GM23338 (cell line): Measurements from ENCODE around the gene FOXA2.

ENCODE experiments used
- EZH2 ChIP-seq: fragments of 200-600 bp; sonication (generic); IDR thresholded peaks from one replicate; pipeline ENCODE4 v1.8.0; 2017; ENCODE audit warnings: antibody characterized with exemption, mild to moderate bottlenecking, low read depth; ENCODE audit not compliant: unreplicated experiment
- EZH2phosphoT487 ChIP-seq: fragments of 200-600 bp; sonication (generic); IDR thresholded peaks from one replicate; pipeline ENCODE4 v1.8.1; 2018; ENCODE audit warnings: antibody characterized with exemption; ENCODE audit not compliant: unreplicated experiment
- POLR2AphosphoS5 ChIP-seq: IDR thresholded peaks from 2 replicates; pipeline ENCODE4 v1.6.1; 2016; ENCODE audit warnings: antibody characterized with exemption, low read depth
- ZNF114 ChIP-seq: fragments of 250-450 bp; sonication (Bioruptor Pico); IDR thresholded peaks from 2 replicates; pipeline ENCODE4 v1.5.0; 2020; ENCODE audit warnings: mild to moderate bottlenecking, moderate library complexity
- TF ChIP-seq, protein P1 (sequence below), 2 experiments: fragments of 200-600 bp in 1 of 2; sonication (generic) in 1 of 2; conservative IDR thresholded peaks; 2 replicates each; pipeline versions ENCODE4 v1.5.1 to v1.6.1; 2016 to 2017; ENCODE audit warnings: antibody characterized with exemption in 2 of 2, low read depth in 2 of 2, mild to moderate bottlenecking in 2 of 2, moderate library complexity in 1 of 2
- TF ChIP-seq, protein P2 (sequence below): IDR thresholded peaks from one replicate; pipeline ENCODE4 v1.6.1; 2018; ENCODE audit warnings: antibody characterized with exemption; ENCODE audit not compliant: unreplicated experiment

DNA sequence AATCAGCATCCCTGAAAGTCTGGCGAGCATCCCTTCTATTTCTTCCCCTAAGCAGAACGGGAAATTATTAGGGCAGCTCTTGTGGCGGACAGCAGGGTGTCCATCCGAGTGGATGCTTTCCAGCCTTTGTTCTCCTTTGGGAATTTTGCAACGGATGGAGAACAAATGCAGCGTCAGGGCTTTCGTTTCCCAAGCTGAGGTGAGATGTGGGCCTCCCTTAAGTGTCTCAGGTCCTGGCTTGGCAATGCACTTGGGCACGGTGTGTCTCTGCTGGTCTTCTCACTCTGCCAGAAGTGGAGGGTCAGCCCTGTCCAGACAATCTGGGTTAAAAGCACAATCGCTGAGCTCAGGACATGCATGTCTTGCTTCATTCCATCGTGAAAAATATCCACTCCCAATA is 43.5 kb downstream of the FOXA2 start:
- TF ChIP-seq EZH2phosphoT487 (no peak), POLR2AphosphoS5 (no peak), EZH2 (no peak), ZNF114 (no peak)
- TF ChIP-seq, protein P1, sequence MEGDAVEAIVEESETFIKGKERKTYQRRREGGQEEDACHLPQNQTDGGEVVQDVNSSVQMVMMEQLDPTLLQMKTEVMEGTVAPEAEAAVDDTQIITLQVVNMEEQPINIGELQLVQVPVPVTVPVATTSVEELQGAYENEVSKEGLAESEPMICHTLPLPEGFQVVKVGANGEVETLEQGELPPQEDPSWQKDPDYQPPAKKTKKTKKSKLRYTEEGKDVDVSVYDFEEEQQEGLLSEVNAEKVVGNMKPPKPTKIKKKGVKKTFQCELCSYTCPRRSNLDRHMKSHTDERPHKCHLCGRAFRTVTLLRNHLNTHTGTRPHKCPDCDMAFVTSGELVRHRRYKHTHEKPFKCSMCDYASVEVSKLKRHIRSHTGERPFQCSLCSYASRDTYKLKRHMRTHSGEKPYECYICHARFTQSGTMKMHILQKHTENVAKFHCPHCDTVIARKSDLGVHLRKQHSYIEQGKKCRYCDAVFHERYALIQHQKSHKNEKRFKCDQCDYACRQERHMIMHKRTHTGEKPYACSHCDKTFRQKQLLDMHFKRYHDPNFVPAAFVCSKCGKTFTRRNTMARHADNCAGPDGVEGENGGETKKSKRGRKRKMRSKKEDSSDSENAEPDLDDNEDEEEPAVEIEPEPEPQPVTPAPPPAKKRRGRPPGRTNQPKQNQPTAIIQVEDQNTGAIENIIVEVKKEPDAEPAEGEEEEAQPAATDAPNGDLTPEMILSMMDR (conservative IDR thresholded peaks at IDR 0.05; ENCODE audit: low read depth in 2 of 2) = no peak
- TF ChIP-seq, protein P2, sequence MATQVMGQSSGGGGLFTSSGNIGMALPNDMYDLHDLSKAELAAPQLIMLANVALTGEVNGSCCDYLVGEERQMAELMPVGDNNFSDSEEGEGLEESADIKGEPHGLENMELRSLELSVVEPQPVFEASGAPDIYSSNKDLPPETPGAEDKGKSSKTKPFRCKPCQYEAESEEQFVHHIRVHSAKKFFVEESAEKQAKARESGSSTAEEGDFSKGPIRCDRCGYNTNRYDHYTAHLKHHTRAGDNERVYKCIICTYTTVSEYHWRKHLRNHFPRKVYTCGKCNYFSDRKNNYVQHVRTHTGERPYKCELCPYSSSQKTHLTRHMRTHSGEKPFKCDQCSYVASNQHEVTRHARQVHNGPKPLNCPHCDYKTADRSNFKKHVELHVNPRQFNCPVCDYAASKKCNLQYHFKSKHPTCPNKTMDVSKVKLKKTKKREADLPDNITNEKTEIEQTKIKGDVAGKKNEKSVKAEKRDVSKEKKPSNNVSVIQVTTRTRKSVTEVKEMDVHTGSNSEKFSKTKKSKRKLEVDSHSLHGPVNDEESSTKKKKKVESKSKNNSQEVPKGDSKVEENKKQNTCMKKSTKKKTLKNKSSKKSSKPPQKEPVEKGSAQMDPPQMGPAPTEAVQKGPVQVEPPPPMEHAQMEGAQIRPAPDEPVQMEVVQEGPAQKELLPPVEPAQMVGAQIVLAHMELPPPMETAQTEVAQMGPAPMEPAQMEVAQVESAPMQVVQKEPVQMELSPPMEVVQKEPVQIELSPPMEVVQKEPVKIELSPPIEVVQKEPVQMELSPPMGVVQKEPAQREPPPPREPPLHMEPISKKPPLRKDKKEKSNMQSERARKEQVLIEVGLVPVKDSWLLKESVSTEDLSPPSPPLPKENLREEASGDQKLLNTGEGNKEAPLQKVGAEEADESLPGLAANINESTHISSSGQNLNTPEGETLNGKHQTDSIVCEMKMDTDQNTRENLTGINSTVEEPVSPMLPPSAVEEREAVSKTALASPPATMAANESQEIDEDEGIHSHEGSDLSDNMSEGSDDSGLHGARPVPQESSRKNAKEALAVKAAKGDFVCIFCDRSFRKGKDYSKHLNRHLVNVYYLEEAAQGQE = no peak
